ENCODE data around the gene PUM1.
"Not testable (repeated sequence)": the region's sequence is repeated elsewhere in the genome, so short reads cannot be mapped to it uniquely, and the experiment has no call there.

PUM1 gene

GRCh38 chr1:30957560-30958222 lies 107.8 kb downstream of the PUM1 start:
- DNase-seq, result no peak

GRCh38 chr1:30955448-30956015 lies 110.0 kb downstream of the PUM1 start:
- no peak for DNase-seq

GRCh38 chr1:30953685-30954084 lies 111.8 kb downstream of the PUM1 start:
- no peak for DNase-seq

- peak in 1 of 2 donors; percentile 56 for DNase-seq
Observed at GRCh38 chr1:30952098-30952497, 113.4 kb downstream of the PUM1 start.

- DNase-seq, result no peak
Observed at GRCh38 chr1:30950700-30951099, 114.8 kb downstream of the PUM1 start.

- no peak for DNase-seq
Observed at GRCh38 chr1:30950053-30950452, 115.5 kb downstream of the PUM1 start.

GRCh38 chr1:30949487-30949838 lies 116.1 kb downstream of the PUM1 start:
- not testable (repeated sequence) for DNase-seq

GRCh38 chr1:30948813-30949486 lies 116.6 kb downstream of the PUM1 start:
- DNase-seq, result not testable (repeated sequence)

GRCh38 chr1:30948278-30948677 lies 117.2 kb downstream of the PUM1 start:
- no peak for DNase-seq

GRCh38 chr1:30947212-30947611 lies 118.3 kb downstream of the PUM1 start:
- DNase-seq, result no peak

- peak in 1 of 2 donors; percentile 28 for DNase-seq
Observed at GRCh38 chr1:30942326-30942963, 123.1 kb downstream of the PUM1 start.

- DNase-seq, result no peak
Observed at GRCh38 chr1:30940541-30940940, 125.0 kb downstream of the PUM1 start.

- DNase-seq, result no peak
Observed at GRCh38 chr1:30936541-30937171, 128.9 kb downstream of the PUM1 start.

GRCh38 chr1:30935758-30936157 lies 129.8 kb downstream of the PUM1 start:
- DNase-seq, result not testable (repeated sequence)

- DNase-seq, result no peak
Observed at GRCh38 chr1:30934613-30935012, 130.9 kb downstream of the PUM1 start.

GRCh38 chr1:30933874-30934252 lies 131.7 kb downstream of the PUM1 start:
- DNase-seq, result no peak

- no peak for DNase-seq
Observed at GRCh38 chr1:30930631-30931173, 134.8 kb downstream of the PUM1 start.

GRCh38 chr1:30929944-30930525 lies 135.5 kb downstream of the PUM1 start:
- DNase-seq, result no peak

GRCh38 chr1:30929135-30929889 lies 136.2 kb downstream of the PUM1 start:
- no peak for DNase-seq

- no peak for DNase-seq
Observed at GRCh38 chr1:30928789-30929134, 136.8 kb downstream of the PUM1 start.

GRCh38 chr1:30928171-30928570 lies 137.3 kb downstream of the PUM1 start:
- no peak for DNase-seq

GRCh38 chr1:30927448-30927847 lies 138.1 kb downstream of the PUM1 start:
- DNase-seq, result no peak

Data from hippocampal formation (tissue), 2 donors.